CD4-positive, alpha-beta T cell treated with Interleukin-17A for 4 hours (primary cell): ENCODE measurements around the gene SYK.
A peak's percentile ranks its signal among the peaks of the same experiment; 100 is the strongest.
"Not testable (repeated sequence)": the region's sequence is repeated elsewhere in the genome, so short reads cannot be mapped to it uniquely, and the experiment has no call there.

Experiments
- DNase-seq: peaks from one replicate; pipeline ENCODE4 v3.0.0-alpha.2; 2020; ENCODE audit warnings: mixed read lengths

The SYK gene

GRCh38 chr9:90801241-90801972 lies at the start of gene SYK:
Gene SYK (plus strand): TSS chr9:90801819. CDS start chr9:90843899, 42,080 bp downstream.
- peak; percentile 12 for DNase-seq

- peak; percentile 40 for DNase-seq
Observed at GRCh38 chr9:90755514-90756371, 45.9 kb upstream of the SYK start.

DNA sequence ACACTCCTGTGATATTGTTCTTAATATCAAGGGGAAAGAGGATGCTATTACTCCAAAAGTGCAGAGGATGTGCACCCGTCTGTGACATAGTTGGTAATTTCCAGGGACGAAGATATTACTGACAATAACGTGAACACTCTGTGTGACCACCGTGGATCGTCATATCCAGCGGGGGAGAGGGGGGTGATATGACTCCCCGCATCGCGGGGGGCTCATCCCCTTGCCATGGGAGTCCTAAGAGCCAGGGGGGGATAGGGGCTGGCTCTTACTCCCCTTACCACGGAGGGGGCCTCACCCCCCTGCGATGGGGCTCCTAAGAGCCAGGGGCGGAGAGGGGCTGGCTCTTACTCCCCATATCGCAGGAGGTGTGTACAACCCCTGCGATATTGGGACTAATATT lies 41.0 kb upstream of the SYK start:
- not testable (repeated sequence) for DNase-seq

DNA sequence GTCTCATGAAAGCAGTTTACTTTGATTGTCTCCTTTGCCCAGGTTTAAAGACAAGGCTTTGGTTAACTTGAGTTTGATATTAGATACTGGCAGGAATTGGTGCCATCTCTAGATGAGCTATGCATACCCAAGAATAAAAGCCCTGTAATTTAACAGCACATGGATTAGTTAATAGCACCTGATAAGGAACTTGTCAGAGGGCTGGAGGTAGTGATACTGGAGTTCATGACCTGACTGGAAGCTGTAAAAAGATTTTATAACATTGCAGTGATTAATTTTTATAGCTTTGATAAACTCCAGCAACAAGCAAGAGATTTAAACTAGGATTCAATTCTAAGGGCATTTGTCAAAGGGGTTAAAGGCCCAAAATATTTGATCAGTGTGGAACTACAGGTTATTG lies 34.9 kb upstream of the SYK start:
- DNase-seq = no peak

GRCh38 chr9:90767523-90768100 lies 34.0 kb upstream of the SYK start:
- DNase-seq = no peak

- DNase-seq = no peak
Observed at GRCh38 chr9:90770182-90770738, 31.4 kb upstream of the SYK start.

DNA sequence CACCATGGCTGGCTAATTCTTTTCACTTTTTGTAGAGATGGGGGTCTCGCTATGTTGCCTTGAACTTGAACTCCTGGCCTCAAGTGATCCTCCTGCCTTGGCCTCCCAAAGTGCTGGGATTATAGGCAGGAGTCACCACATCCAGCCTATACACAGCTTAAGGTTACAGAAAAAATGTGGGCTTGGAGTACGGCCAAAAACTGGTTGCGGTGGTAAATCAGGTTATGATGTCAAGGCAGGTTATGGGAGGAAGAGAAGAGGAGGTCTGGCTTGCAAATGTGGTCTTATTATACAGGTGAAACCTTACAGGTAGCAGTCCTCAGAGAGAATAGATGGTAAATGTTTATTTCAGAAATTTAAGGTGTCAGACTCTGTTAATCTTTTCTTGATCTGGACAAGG lies 30.7 kb upstream of the SYK start:
- no peak for DNase-seq

DNA sequence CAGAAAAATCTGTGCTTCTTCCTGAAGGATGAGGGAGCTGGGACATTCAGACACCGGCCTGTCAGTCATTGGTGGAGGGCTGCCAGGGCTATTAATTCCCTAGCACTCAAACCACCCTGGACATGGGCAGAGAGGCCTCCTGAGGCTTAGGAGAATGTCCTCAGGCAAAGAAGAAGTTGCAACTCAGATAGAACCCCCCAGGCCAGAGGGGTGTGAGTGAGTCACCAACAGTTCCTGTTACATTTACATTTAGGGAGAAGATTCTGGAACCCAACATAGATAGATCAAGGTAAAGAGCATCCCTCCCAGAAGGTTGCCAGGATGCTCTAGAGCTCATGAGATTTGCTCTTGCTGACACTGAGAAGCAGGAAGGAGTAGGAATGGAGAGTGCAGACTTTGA lies 29.2 kb upstream of the SYK start:
- no peak for DNase-seq

DNA sequence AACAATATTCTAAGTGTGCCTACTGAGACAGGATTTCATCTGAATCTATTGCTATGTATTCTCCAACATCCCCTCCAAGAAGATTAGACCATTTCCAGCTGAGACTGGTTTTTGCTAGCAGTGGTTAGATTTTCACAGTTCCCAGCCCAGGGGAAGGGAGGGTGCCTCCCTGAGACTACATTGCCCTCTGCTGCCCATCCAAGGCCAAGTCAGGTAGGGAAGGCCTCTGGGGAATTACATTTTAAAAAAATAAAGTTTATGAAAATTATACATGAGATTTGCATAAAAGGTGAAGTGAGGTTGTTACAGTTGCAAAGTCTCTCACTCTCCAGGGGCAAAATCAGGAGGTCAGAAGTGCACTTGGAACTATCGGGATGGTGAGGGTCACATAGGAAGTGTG lies 28.0 kb upstream of the SYK start:
- DNase-seq = no peak

GRCh38 chr9:90774071-90774470 lies 27.5 kb upstream of the SYK start:
- no peak for DNase-seq

- DNase-seq = no peak
Observed at GRCh38 chr9:90774682-90775081, 26.9 kb upstream of the SYK start.

GRCh38 chr9:90775657-90776056 lies 26.0 kb upstream of the SYK start:
- no peak for DNase-seq

GRCh38 chr9:90778746-90779145 lies 22.9 kb upstream of the SYK start:
- DNase-seq = no peak

DNA sequence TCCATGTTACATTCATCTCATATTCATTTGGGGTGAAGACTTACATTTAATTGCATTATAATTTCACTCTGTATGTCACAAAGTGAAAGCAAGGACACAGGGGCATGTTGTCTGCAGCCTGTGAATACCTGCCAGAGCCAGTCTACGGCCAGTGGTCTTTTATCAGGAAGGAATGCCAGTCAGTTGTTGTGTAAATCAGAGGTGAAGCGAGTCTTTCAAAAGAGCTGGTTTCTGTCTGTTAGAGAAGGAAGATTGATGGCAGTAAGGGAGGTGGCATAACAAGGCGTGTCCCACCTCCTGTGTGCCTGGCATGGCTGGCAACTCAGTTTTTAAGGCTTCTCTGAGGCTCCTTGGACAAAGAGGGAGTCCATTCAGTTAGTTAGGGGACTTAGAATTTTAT lies 18.1 kb upstream of the SYK start:
- DNase-seq = no peak

- DNase-seq = no peak
Observed at GRCh38 chr9:90783964-90784363, 17.7 kb upstream of the SYK start.

DNA sequence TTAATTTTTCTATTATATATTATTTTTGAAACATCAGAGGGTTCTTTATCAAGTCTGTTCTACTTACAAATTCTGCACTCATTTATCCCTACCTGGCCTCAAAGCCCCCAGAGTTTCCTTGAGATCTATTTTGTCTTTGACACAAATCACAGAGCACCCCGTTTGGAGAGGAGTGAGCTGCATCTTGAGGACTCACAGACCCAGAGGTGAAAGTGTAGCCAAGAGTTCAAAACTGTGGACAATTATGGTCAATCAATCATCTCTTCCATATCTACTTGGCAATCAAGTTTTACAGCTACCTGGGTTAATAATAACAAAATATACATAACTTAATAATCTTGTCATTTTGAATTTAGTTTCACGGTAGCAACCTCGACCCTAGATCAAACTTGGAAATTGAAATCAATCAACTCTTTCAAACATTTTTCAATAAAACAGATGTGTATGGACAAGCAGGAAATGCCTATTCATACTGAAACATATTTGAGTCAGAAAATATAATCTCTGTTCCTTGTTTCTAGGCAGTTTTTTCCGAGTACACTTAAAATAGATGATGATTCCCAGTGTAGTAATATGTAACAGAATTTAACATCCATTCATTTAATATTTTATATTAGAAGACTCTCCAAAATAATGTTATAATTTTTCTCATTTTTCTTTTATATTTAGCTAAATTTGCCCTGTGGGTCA lies 13.7 kb upstream of the SYK start:
- no peak for DNase-seq

DNA sequence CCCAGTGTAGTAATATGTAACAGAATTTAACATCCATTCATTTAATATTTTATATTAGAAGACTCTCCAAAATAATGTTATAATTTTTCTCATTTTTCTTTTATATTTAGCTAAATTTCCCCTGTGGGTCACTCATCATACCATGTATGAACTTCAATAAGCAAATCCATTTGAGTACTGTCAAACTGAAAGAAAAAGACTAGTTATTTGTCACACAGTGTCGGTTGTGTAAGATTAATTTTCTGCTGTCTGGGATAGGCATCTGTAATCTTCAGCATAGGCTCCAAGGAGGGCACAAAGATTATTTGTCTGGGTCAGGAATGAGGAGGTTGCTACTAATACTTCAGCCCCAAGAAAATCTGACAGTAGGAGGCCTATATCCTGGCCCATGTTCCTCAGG lies 13.1 kb upstream of the SYK start:
- DNase-seq = not testable (repeated sequence)

GRCh38 chr9:90789408-90789807 lies 12.2 kb upstream of the SYK start:
- no peak for DNase-seq

DNA sequence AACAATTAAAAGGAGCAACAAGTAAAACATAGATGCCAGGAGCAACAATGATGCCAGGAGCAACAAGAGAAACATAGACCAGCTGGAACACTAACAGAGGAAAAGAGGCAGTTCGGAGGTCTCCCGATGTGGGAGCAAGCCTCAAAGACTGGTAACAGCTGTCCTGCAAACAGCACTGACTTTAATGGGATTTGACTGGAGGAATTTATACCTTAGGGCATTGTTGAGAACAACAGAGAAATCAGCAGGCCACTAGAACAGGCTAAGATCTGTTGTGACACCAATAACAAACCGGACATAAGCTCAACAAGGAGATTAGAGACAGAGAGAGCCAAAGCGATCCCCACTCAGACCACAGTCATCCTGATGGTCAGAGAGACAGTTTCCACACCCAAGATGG lies 11.8 kb upstream of the SYK start:
- DNase-seq = no peak

GRCh38 chr9:90793024-90793423 lies 8.6 kb upstream of the SYK start:
- DNase-seq = not testable (repeated sequence)

GRCh38 chr9:90793729-90794128 lies 7.9 kb upstream of the SYK start:
- no peak for DNase-seq

DNA sequence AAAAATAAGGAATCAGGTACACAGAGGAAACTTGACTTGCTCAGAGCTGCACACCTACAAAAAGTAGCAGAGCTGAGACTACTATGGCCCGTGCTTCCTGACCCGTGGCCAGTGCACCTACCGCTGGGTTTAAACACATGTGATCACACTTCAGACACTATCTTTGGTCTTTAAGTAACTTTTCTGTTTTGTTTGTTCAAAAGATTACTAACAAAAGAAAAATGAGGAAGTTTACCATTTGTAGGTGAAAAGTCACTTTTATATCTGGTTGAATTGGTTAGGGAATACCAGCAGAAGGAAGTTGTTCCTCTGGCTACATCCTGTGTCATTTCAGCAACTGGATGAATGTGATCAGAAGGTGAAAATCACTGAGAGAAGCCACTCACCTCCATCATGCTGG lies 6.5 kb upstream of the SYK start:
- DNase-seq = no peak

DNA sequence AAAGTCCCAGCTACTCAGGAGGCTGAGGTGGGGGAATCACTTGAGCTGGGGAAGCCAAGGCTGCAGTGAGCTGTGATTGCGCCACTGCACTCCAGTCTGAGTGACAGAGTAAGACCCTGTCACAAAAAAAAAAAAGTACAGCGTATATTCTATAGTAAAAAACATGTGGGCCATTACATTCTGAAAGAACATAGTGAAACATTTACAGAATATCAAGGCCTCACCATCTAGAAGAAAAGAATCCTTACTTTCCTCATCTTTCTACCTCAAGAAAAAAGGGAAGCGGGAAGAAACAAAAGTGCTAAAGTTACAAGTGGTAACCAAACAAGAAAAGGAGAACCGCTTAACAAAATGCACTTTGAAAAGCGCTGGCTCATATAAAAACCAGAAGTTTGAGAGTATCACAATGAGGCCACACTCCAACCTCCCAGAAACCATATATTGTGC lies 5.7 kb upstream of the SYK start:
- no peak for DNase-seq
